Heart left ventricle (tissue), 16 donors: Measurements from ENCODE around the gene LRP2. TPM values are rescaled to one million over a fixed set of nuclear protein-coding genes. Genes with fewer than 3 reads are reported as not detected.

ENCODE experiments used
- ATAC-seq, 4 donors: fragments of 200-7000 bp; cut with Tn5 transposase; one replicate each; pipeline ENCODE4 v1.9.1; 2020 to 2022; ENCODE audit warnings: moderate library complexity in 4 of 4, mild to moderate bottlenecking in 3 of 4, moderate number of reproducible peaks in 1 of 4
- DNase-seq, 5 donors: peaks; one replicate each; pipeline ENCODE4 v3.0.0-alpha.2; 2020
- H3K27ac ChIP-seq, 12 donors: fragments of 200-600 bp; sonication (generic) in 4 of 12; one replicate each; pipeline versions ENCODE4 v1.5.0 to v1.8.0; 2016 to 2022; ENCODE audit warnings: mild to moderate bottlenecking in 2 of 12
- H3K27me3 ChIP-seq, 9 donors: fragments of 200-600 bp; sonication (generic) in 2 of 9; one replicate each; pipeline versions ENCODE4 v1.5.1 to v1.8.0; 2016 to 2022; ENCODE audit warnings: mild to moderate bottlenecking in 3 of 9
- H3K36me3 ChIP-seq, 9 donors: fragments of 200-600 bp; sonication (generic) in 2 of 9; one replicate each; pipeline versions ENCODE4 v1.5.0 to v1.8.0; 2018 to 2022; ENCODE audit warnings: mild to moderate bottlenecking in 2 of 9
- H3K4me1 ChIP-seq, 12 donors: fragments of 200-600 bp; sonication (generic) in 4 of 12; one replicate each; pipeline versions ENCODE4 v1.5.0 to v1.8.0; 2016 to 2022; ENCODE audit warnings: mild to moderate bottlenecking in 3 of 12
- H3K4me3 ChIP-seq, 12 donors: fragments of 200-600 bp; sonication (generic) in 4 of 12; one replicate each; pipeline versions ENCODE4 v1.5.0 to v1.8.0; 2017 to 2022; ENCODE audit warnings: mild to moderate bottlenecking in 9 of 12, moderate library complexity in 4 of 12
- H3K9me3 ChIP-seq, 12 donors: fragments of 200-600 bp; sonication (generic) in 4 of 12; one replicate each; pipeline versions ENCODE4 v1.5.0 to v1.8.0; 2016 to 2022; ENCODE audit warnings: mild to moderate bottlenecking in 1 of 12
- CTCF ChIP-seq, 12 donors: fragments of 200-600 bp; sonication (generic) in 4 of 12; IDR thresholded peaks; one replicate each; pipeline versions ENCODE4 v1.5.0 to v1.8.0; 2018 to 2022; ENCODE audit warnings: antibody characterized with exemption in 12 of 12, mild to moderate bottlenecking in 5 of 12
- POLR2A ChIP-seq, 2 donors: fragments of 450-650 bp; IDR thresholded peaks; one replicate each; pipeline ENCODE4 v1.6.1; 2017; ENCODE audit warnings: antibody characterized with exemption in 2 of 2, mild to moderate bottlenecking in 2 of 2, moderate library complexity in 2 of 2
- WGBS, 4 donors: extraction: QIAGEN DNeasy Blood & Tissue Kit in 2 of 4; methylation state at CpG; one replicate each; pipeline versions ENCODE4 v1.1.5 to v1.1.7; 2013 to 2018; 5-methylcytosine and 5-hydroxymethylcytosine counted together
- intact Hi-C, 10 donors: fragments of 100-400 bp; cut with DNase I; formaldehyde crosslinking; loops; one replicate each; pipeline versions ENCODE4 v1.11.1 to v1.14.2; 2022
- polyA plus RNA-seq, 2 donors: library from polyadenylated mRNA; stranded (reverse); fragments of 200-250 nt; gene quantifications; one replicate each; pipeline ENCODE4 v1.2.3, GENCODE V29; 2013
- total RNA-seq, 9 donors: library from RNA; depleted of rRNA in 2 of 9; stranded (reverse); fragments of >200 nt in 2 of 9; fragmentation: NEBNext Ultra II Directional in 3 of 9; extraction: Animal tissue kit (Norgen Biotek cat#: 25700) in 3 of 9; gene quantifications; one replicate each; pipeline versions ENCODE4 v1.1.0 to v1.2.4, GENCODE V29; 2016 to 2023
- donor health status: ischemic (EF 13 %, LVEDD 7.1; RV severe dilation, severe dysfunction).
- donor health status: healthy with polysubstance abuse.
- donor health status: DM: no; HTN: yes; CAD: no.
- donor health status: DM: no; HTN: no; CAD: no.
- donor health status: ischemic (EF 25% LVEDD 6.9; RV normal size, moderate dysfunction).
- donor health status: ischemic (EF 25% LVEDD 5.7; RV mildly dilated, moderate dysfunction).
- donor health status: healthy.
- donor health status: DM: yes; HTN: yes; CAD: no.
- donor health status: ischemic (EF 35%, LVEDD 5.7; RV mildly dilated, moderate dysfunction).
- donor health status: nonischemic (EF 11% LVEDD 7.7; RV severe dilation, severe dysfunction).
- donor health status: DM: yes; HTN: yes; CAD: no.
- donor health status: PGD.
- donor health status: ischemic (EF 29% LVEDD 5.4; RV normal size, mild dysfunction).
- donor health status: nonischemic (EF 23%, LVEDD 6.1; RV moderate dilation, normal function).

LRP2 gene
- total and polyA plus RNA-seq, 11 donors, result 0.01 to 13.6 (median 0.09) TPM; not detected in 5

- Histone ChIP-seq H3K4me1 (no peaks in the 10 kb centered on the region), H3K27ac (no peak overlapping the region), H3K36me3 (no peaks in the 10 kb centered on the region), H3K9me3 (no peaks in the 10 kb centered on the region), H3K4me3 (no peak overlapping the region), H3K27me3 (peaks cover 0 to 9% (median 0%) of the 10 kb centered on the region in 9 donors)
- no peak for TF ChIP-seq POLR2A (IDR thresholded peaks at IDR 0.05)
- no peak for TF ChIP-seq CTCF (IDR thresholded peaks at IDR 0.05)
- intact Hi-C loops, result no loop called here
- 77 to 83% (median 81%) methylated on average over 9 of the region's 9 CpGs for WGBS, 4 donors
- ATAC-seq, result no peak
- no peak for DNase-seq
Observed at GRCh38 chr2:169294001-169294675, 68.2 kb downstream of the LRP2 start.

GRCh38 chr2:169291517-169291916, 70.8 kb downstream of the LRP2 start:
- H3K27ac ChIP-seq, result no peak overlapping the region
- no peaks in the 10 kb centered on the region for H3K4me1 ChIP-seq
- WGBS, 4 donors, result 39 to 47% (median 45%) methylated on average over 2 of the region's 2 CpGs
- H3K9me3 ChIP-seq, result no peaks in the 10 kb centered on the region
- intact Hi-C loops, result no loop called here
- H3K36me3 ChIP-seq, result no peaks in the 10 kb centered on the region
- DNase-seq (no peak), ATAC-seq (no peak)
- peaks cover 0 to 3% (median 0%) of the 10 kb centered on the region in 9 donors for H3K27me3 ChIP-seq
- H3K4me3 ChIP-seq, result no peak overlapping the region
- TF ChIP-seq CTCF (IDR thresholded peaks at IDR 0.05) (no peak), POLR2A (IDR thresholded peaks at IDR 0.05) (no peak)

GRCh38 chr2:169290433-169290832, 71.9 kb downstream of the LRP2 start:
- Histone ChIP-seq H3K36me3 (no peaks in the 10 kb centered on the region), H3K9me3 (no peaks in the 10 kb centered on the region), H3K27ac (no peak overlapping the region), H3K4me1 (no peaks in the 10 kb centered on the region), H3K4me3 (no peak overlapping the region), H3K27me3 (no peaks in the 10 kb centered on the region)
- no peak for TF ChIP-seq POLR2A (IDR thresholded peaks at IDR 0.05)
- TF ChIP-seq CTCF (IDR thresholded peaks at IDR 0.05), result no peak
- ATAC-seq (no peak), DNase-seq (no peak)
- intact Hi-C loops, result no loop called here
- 40 to 56% (median 45%) methylated on average over 3 of the region's 3 CpGs for WGBS, 4 donors

- Histone ChIP-seq H3K36me3 (no peaks in the 10 kb centered on the region), H3K4me3 (no peak overlapping the region), H3K4me1 (no peaks in the 10 kb centered on the region), H3K9me3 (no peaks in the 10 kb centered on the region), H3K27ac (no peak overlapping the region), H3K27me3 (no peaks in the 10 kb centered on the region)
- ATAC-seq (no peak), DNase-seq (no peak)
- intact Hi-C loops, result no loop called here
- TF ChIP-seq CTCF (IDR thresholded peaks at IDR 0.05), result no peak
- TF ChIP-seq POLR2A (IDR thresholded peaks at IDR 0.05), result no peak
Observed at GRCh38 chr2:169287666-169288065, 74.7 kb downstream of the LRP2 start.
